Thymus (tissue), 11 donors: ENCODE measurements around the gene RAPGEFL1. TPM values are rescaled to one million over a fixed set of nuclear protein-coding genes. Genes with fewer than 3 reads are reported as not detected.

Source experiments
- DNase-seq, 9 donors: peaks; one replicate each; pipeline ENCODE4 v3.0.0-alpha.2; 2013; ENCODE audit warnings: low spot score in 9 of 9, low read depth in 6 of 9, missing footprints in 1 of 9
- H3K27ac ChIP-seq, 2 donors: one replicate each; pipeline ENCODE4 v1.5.1; 2013; ENCODE audit warnings: control low read depth in 1 of 2, low read depth in 1 of 2, low read length in 1 of 2, mild to moderate bottlenecking in 1 of 2, moderate library complexity in 1 of 2
- H3K27me3 ChIP-seq, 2 donors: one replicate each; pipeline ENCODE4 v1.5.1; 2013; ENCODE audit warnings: low read length in 1 of 2; ENCODE audit not compliant: control insufficient read depth in 2 of 2, insufficient read depth in 1 of 2
- H3K36me3 ChIP-seq, 2 donors: one replicate each; pipeline ENCODE4 v1.5.1; 2013; ENCODE audit warnings: low read length in 1 of 2, mild to moderate bottlenecking in 1 of 2, moderate library complexity in 1 of 2; ENCODE audit not compliant: control insufficient read depth in 2 of 2, insufficient read depth in 2 of 2
- H3K4me1 ChIP-seq, 2 donors: one replicate each; pipeline ENCODE4 v1.5.1; 2013; ENCODE audit warnings: low read length in 2 of 2; ENCODE audit not compliant: control insufficient read depth in 2 of 2, insufficient read depth in 2 of 2
- H3K4me3 ChIP-seq, 2 donors: one replicate each; pipeline ENCODE4 v1.5.1; 2013; ENCODE audit warnings: low read length in 2 of 2, control low read depth in 1 of 2, mild to moderate bottlenecking in 1 of 2
- H3K9me3 ChIP-seq, 2 donors: one replicate each; pipeline ENCODE4 v1.5.1; 2013; ENCODE audit warnings: low read length in 1 of 2, mild to moderate bottlenecking in 1 of 2; ENCODE audit not compliant: control insufficient read depth in 2 of 2, insufficient read depth in 1 of 2
- WGBS: extraction: QIAGEN DNeasy Blood & Tissue Kit; methylation state at CpG from one replicate; pipeline ENCODE4 v1.1.7; 2013; 5-methylcytosine and 5-hydroxymethylcytosine counted together
- polyA plus RNA-seq: library from polyadenylated mRNA; stranded (reverse); fragments of 200-250 nt; gene quantifications from one replicate; pipeline ENCODE4 v1.2.3, GENCODE V29; 2013
- total RNA-seq: library from RNA; stranded (reverse); fragments of 120-200 nt; gene quantifications from one replicate; pipeline ENCODE4 v1.2.4, GENCODE V29; 2013
- donor health status: healthy.

Gene RAPGEFL1
- total and polyA plus RNA-seq, 2 donors, result 0.99 to 17.4 TPM

DNA sequence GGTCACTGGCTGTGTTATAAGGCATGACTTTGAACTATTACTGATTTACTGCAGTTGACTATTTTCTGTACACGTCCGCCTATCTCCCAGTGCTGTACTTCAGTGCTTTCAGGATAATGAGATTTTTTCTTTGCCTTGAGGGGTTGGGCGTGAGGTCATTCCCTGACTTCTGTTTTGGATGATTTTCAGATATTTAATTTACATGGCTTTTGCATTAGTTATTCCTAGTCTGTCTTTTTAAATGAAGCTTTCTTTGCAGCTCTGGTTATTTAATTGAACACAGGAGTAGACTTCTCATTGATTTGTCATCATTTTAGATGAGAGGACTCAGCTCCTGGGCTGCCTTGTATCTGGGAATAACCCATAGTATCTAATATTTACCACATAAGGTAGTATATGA is 65.5 kb downstream of the RAPGEFL1 start:
- Histone ChIP-seq H3K4me1 (peaks cover 0 to 2% of the 10 kb centered on the region in 2 donors), H3K27ac (no peak overlapping the region), H3K9me3 (no peaks in the 10 kb centered on the region), H3K36me3 (peaks cover 0 to 3% of the 10 kb centered on the region in 2 donors), H3K4me3 (no peak overlapping the region), H3K27me3 (no peaks in the 10 kb centered on the region)
- 98% methylated on average over 3 of the region's 3 CpGs for WGBS
- no peak for DNase-seq

DNA sequence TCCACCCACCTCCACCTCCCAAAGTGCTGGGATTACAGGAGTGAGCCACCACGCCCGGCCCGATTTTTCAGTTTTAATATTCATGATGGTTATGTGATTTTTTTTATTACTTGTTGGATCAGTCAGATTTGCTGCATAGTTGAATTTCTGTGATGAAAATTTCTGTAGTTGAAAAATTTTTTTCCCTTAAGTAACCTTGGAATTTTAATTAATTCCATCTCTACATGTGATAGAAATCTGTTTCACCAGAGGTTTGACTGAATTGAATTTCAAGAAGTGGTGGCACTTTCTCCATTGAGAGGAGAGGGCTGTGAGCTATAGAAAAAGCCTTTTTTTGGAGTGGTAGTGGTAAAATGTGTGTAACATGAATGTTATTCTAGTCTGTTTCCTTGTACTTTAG is 66.5 kb downstream of the RAPGEFL1 start:
- Histone ChIP-seq H3K27me3 (no peaks in the 10 kb centered on the region), H3K9me3 (no peaks in the 10 kb centered on the region), H3K36me3 (peaks cover 0 to 3% of the 10 kb centered on the region in 2 donors), H3K4me1 (peaks cover 0 to 2% of the 10 kb centered on the region in 2 donors), H3K4me3 (no peak overlapping the region), H3K27ac (no peak overlapping the region)
- no peak for DNase-seq
- 99% methylated on average over 3 of the region's 3 CpGs for WGBS

DNA sequence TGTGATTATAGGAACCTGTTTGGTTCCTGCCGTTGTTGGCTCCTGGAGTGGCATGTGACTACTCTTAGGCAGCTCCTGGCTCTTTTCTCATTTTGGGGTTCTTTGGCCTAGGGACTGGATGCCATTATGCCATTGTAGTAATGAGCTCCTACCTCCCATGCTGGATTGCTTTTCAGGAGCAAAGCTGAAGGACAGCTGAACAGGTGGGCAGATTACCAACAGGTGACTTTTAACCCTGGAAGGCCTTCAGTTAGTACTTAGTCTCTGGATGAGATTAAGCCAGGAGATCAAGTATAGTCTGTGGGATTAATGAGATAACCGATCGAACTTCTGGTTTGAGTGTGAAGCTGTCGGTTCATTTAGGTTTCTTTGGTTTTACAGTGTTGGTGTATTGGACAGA is 67.0 kb downstream of the RAPGEFL1 start:
- Histone ChIP-seq H3K4me1 (peaks cover 0 to 2% of the 10 kb centered on the region in 2 donors), H3K36me3 (peaks cover 0 to 3% of the 10 kb centered on the region in 2 donors), H3K27ac (no peak overlapping the region), H3K9me3 (no peaks in the 10 kb centered on the region), H3K27me3 (no peaks in the 10 kb centered on the region), H3K4me3 (no peak overlapping the region)
- DNase-seq, result no peak
- WGBS, result 97% methylated on average over 4 of the region's 4 CpGs

Other genes starting within 250 kb of the RAPGEFL1 start
- gene ORMDL3, start 249.9 kb upstream of the RAPGEFL1 start, total RNA-seq, result 170 TPM
- 67.6 TPM for gene ORMDL3, start 249.9 kb upstream of the RAPGEFL1 start, polyA plus RNA-seq
- not detected for gene LRRC3C, start 249.7 kb upstream of the RAPGEFL1 start, total RNA-seq
- gene LRRC3C, start 249.7 kb upstream of the RAPGEFL1 start, polyA plus RNA-seq, result 0.05 TPM
- 0.57 TPM for gene GSDMA, start 214.5 kb upstream of the RAPGEFL1 start, total RNA-seq
- 1.7 TPM for gene GSDMA, start 214.5 kb upstream of the RAPGEFL1 start, polyA plus RNA-seq
- gene PSMD3, start 196.7 kb upstream of the RAPGEFL1 start, total RNA-seq, result 71.8 TPM
- 48.1 TPM for gene PSMD3, start 196.7 kb upstream of the RAPGEFL1 start, polyA plus RNA-seq
- 0.09 TPM for gene CSF3, start 162.0 kb upstream of the RAPGEFL1 start, total RNA-seq
- gene CSF3, start 162.0 kb upstream of the RAPGEFL1 start, polyA plus RNA-seq, result 1.3 TPM
- 22.2 TPM for gene MED24, start 123.1 kb upstream of the RAPGEFL1 start, total RNA-seq
- gene MED24, start 123.1 kb upstream of the RAPGEFL1 start, polyA plus RNA-seq, result 49.5 TPM
- gene THRA, start 114.5 kb upstream of the RAPGEFL1 start, total RNA-seq, result 9.9 TPM
- 14.3 TPM for gene THRA, start 114.5 kb upstream of the RAPGEFL1 start, polyA plus RNA-seq
- gene NR1D1, start 76.9 kb upstream of the RAPGEFL1 start, total RNA-seq, result 0.85 TPM
- gene NR1D1, start 76.9 kb upstream of the RAPGEFL1 start, polyA plus RNA-seq, result 3.2 TPM
- 77.7 TPM for gene MSL1, start 55.5 kb upstream of the RAPGEFL1 start, total RNA-seq
- gene MSL1, start 55.5 kb upstream of the RAPGEFL1 start, polyA plus RNA-seq, result 126 TPM
- 24.4 TPM for gene CASC3, start 36.9 kb upstream of the RAPGEFL1 start, total RNA-seq
- gene CASC3, start 36.9 kb upstream of the RAPGEFL1 start, polyA plus RNA-seq, result 38.3 TPM
- 2.9 TPM for gene WIPF2, start 41.8 kb downstream of the RAPGEFL1 start, total RNA-seq
- 9.9 TPM for gene WIPF2, start 41.8 kb downstream of the RAPGEFL1 start, polyA plus RNA-seq
- gene CDC6, start 110.4 kb downstream of the RAPGEFL1 start, total RNA-seq, result 24.5 TPM
- gene CDC6, start 110.4 kb downstream of the RAPGEFL1 start, polyA plus RNA-seq, result 1.3 TPM
- 5.8 TPM for gene RARA, start 131.7 kb downstream of the RAPGEFL1 start, total RNA-seq
- 17.1 TPM for gene RARA, start 131.7 kb downstream of the RAPGEFL1 start, polyA plus RNA-seq
- 0.66 TPM for gene GJD3, start 187.3 kb downstream of the RAPGEFL1 start, total RNA-seq
- 0.34 TPM for gene GJD3, start 187.3 kb downstream of the RAPGEFL1 start, polyA plus RNA-seq
- gene TOP2A, start 240.4 kb downstream of the RAPGEFL1 start, total RNA-seq, result 187 TPM
- gene TOP2A, start 240.4 kb downstream of the RAPGEFL1 start, polyA plus RNA-seq, result 21.6 TPM